H1 (cell line): ENCODE results near the gene PGM3.

Experiments used
- CBX8 ChIP-seq: fragments of 300-800, 300-1000 bp; sonication (generic); IDR thresholded peaks from 2 replicates; pipeline ENCODE4 v1.7.1; 2016; ENCODE audit warnings: low read depth, low read length, borderline replicate concordance
- CREB1 ChIP-seq: IDR thresholded peaks from 2 replicates; pipeline ENCODE4 v1.6.1; 2012; ENCODE audit warnings: inconsistent platforms
- EZH2 ChIP-seq: fragments of 200-600 bp; sonication (generic); IDR thresholded peaks from 2 replicates; pipeline ENCODE4 v1.7.1; 2012; ENCODE audit warnings: low read depth, mild to moderate bottlenecking, moderate library complexity, low read length, inconsistent platforms; ENCODE audit not compliant: severe bottlenecking
- KDM1A ChIP-seq: fragments of 200-600, 300-600 bp; sonication (generic); IDR thresholded peaks from 2 replicates; pipeline ENCODE4 v1.7.1; 2016; ENCODE audit warnings: mild to moderate bottlenecking, low read length, borderline replicate concordance
- POLR2A ChIP-seq, 2 experiments: IDR thresholded peaks; 1 replicate in 1 of 2; 2 replicates in 1 of 2; pipeline ENCODE4 v1.6.1; 2011; ENCODE audit warnings: low read depth in 2 of 2, low read length in 2 of 2, mild to moderate bottlenecking in 2 of 2; ENCODE audit errors: control extremely low read depth in 1 of 2
- POLR2AphosphoS5 ChIP-seq: IDR thresholded peaks from 2 replicates; pipeline ENCODE4 v1.6.1; 2011; ENCODE audit warnings: low read depth, low read length
- RXRA ChIP-seq: IDR thresholded peaks from 2 replicates; pipeline ENCODE4 v1.6.1; 2011; ENCODE audit warnings: low read depth, mild to moderate bottlenecking, low read length, moderate library complexity; ENCODE audit not compliant: insufficient read depth
- SAP30 ChIP-seq: fragments of 300-600 bp; sonication (generic); IDR thresholded peaks from 2 replicates; pipeline ENCODE4 v1.7.1; 2012; ENCODE audit warnings: low read length, moderate library complexity, mild to moderate bottlenecking, inconsistent platforms; ENCODE audit not compliant: insufficient read depth, insufficient replicate concordance
- ZNF274 ChIP-seq: IDR thresholded peaks from 2 replicates; pipeline ENCODE4 v1.7.0; 2012; ENCODE audit warnings: low read length, borderline replicate concordance; ENCODE audit errors: extremely low read depth
- TF ChIP-seq, protein P1 (sequence below), 3 experiments: IDR thresholded peaks; 1 replicate in 2 of 3; 2 replicates in 1 of 3; pipeline versions ENCODE4 v1.5.1 to v1.6.1; 2011; ENCODE audit warnings: low read length in 3 of 3, mild to moderate bottlenecking in 3 of 3, inconsistent platforms in 2 of 3, low read depth in 1 of 3, moderate library complexity in 1 of 3; ENCODE audit not compliant: insufficient read depth in 1 of 3; ENCODE audit errors: control extremely low read depth in 1 of 3
- TF ChIP-seq, protein P2 (sequence below): IDR thresholded peaks from 2 replicates; pipeline ENCODE4 v1.6.1; 2012; ENCODE audit warnings: inconsistent platforms
- TF ChIP-seq, protein P3 (sequence below): IDR thresholded peaks from 2 replicates; pipeline ENCODE4 v1.6.1; 2011; ENCODE audit warnings: low read length, improper control_type of control experiment
- TF ChIP-seq, protein P4 (sequence below): IDR thresholded peaks from 2 replicates; pipeline ENCODE4 v1.6.1; 2012; ENCODE audit warnings: inconsistent platforms

DNA sequence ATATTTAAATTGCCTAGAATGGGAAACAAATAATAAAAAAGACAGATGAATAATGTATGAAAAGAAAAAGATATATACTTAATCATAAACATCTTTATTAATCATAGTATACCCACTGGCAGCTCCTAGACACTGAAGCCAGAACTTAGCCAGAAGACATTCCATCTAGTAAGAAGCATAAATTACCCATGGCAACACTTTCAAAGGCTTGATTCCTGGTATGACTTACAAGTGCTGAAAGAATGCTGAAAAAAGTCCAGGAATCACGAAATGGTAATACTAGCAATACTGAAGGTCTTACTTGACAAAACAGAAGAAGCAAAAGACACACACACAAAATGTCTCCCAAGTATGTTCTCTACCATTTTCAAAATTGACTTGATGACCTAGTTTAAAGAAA, 38.1 kb upstream of the PGM3 start:
- TF ChIP-seq, protein P1, sequence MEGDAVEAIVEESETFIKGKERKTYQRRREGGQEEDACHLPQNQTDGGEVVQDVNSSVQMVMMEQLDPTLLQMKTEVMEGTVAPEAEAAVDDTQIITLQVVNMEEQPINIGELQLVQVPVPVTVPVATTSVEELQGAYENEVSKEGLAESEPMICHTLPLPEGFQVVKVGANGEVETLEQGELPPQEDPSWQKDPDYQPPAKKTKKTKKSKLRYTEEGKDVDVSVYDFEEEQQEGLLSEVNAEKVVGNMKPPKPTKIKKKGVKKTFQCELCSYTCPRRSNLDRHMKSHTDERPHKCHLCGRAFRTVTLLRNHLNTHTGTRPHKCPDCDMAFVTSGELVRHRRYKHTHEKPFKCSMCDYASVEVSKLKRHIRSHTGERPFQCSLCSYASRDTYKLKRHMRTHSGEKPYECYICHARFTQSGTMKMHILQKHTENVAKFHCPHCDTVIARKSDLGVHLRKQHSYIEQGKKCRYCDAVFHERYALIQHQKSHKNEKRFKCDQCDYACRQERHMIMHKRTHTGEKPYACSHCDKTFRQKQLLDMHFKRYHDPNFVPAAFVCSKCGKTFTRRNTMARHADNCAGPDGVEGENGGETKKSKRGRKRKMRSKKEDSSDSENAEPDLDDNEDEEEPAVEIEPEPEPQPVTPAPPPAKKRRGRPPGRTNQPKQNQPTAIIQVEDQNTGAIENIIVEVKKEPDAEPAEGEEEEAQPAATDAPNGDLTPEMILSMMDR (IDR thresholded peaks at IDR 0.05; ENCODE audit: control extremely low read depth in 1 of 3, insufficient read depth in 1 of 3, low read depth in 1 of 3, low read length in 3 of 3): no peak
- TF ChIP-seq, protein P2, sequence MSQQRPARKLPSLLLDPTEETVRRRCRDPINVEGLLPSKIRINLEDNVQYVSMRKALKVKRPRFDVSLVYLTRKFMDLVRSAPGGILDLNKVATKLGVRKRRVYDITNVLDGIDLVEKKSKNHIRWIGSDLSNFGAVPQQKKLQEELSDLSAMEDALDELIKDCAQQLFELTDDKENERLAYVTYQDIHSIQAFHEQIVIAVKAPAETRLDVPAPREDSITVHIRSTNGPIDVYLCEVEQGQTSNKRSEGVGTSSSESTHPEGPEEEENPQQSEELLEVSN: no peak
- no peak for TF ChIP-seq EZH2
- TF ChIP-seq POLR2A (IDR thresholded peaks at IDR 0.05; ENCODE audit: control extremely low read depth in 1 of 2, low read depth in 2 of 2, low read length in 2 of 2): no peak
- no peak for TF ChIP-seq CREB1
- no peak for TF ChIP-seq RXRA
- no peak for TF ChIP-seq POLR2AphosphoS5
- no peak for TF ChIP-seq CBX8
- TF ChIP-seq, protein P3, sequence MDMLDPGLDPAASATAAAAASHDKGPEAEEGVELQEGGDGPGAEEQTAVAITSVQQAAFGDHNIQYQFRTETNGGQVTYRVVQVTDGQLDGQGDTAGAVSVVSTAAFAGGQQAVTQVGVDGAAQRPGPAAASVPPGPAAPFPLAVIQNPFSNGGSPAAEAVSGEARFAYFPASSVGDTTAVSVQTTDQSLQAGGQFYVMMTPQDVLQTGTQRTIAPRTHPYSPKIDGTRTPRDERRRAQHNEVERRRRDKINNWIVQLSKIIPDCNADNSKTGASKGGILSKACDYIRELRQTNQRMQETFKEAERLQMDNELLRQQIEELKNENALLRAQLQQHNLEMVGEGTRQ: no peak
- TF ChIP-seq, protein P4, sequence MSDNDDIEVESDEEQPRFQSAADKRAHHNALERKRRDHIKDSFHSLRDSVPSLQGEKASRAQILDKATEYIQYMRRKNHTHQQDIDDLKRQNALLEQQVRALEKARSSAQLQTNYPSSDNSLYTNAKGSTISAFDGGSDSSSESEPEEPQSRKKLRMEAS: no peak
- TF ChIP-seq ZNF274: no peak
- TF ChIP-seq SAP30: no peak
- TF ChIP-seq KDM1A: no peak
